A549 treated with RU486 at 1 μM for 4 hours (cell line): ENCODE data around the gene KRTAP17-1. TPM values are rescaled to one million over a fixed set of nuclear protein-coding genes. Genes with fewer than 3 reads are reported as not detected.

Experiments used
- total RNA-seq: library from RNA; stranded (reverse); fragments of 200-300 nt; extraction: Qiagen RNA extraction; gene quantifications from 5 replicates; pipeline ENCODE4 v1.2.3, GENCODE V29; 2022; ENCODE audit warnings: low read depth

KRTAP17-1 gene
- total RNA-seq, result not detected in 5 replicates

GRCh38 chr17:41315204-41315794 is at the start of gene KRTAP17-1:
Gene KRTAP17-1, minus strand, starts transcription at chr17:41315710. Its CDS starts 60 bp downstream, at chr17:41315650.

GRCh38 chr17:41350381-41350878 is 34.9 kb upstream of the KRTAP17-1 start, which contains the start of gene KRT33A:
Gene KRT33A, minus strand, starts transcription at chr17:41350828. Its CDS starts 61 bp downstream, at chr17:41350767.

GRCh38 chr17:41308918-41309359 is 6.6 kb downstream of the KRTAP17-1 start, which contains the start of gene KRTAP16-1:
Gene KRTAP16-1, minus strand, starts transcription at chr17:41309309. Its CDS starts 56 bp downstream, at chr17:41309253.

GRCh38 chr17:41301916-41302901 is 13.3 kb downstream of the KRTAP17-1 start, which contains the start of gene KRTAP29-1:
Gene KRTAP29-1, minus strand, starts transcription at chr17:41302851. Its CDS starts 0 bp downstream, at chr17:41302851.

GRCh38 chr17:41275648-41276190 is 39.8 kb downstream of the KRTAP17-1 start, which contains the start of gene KRTAP9-7:
Gene KRTAP9-7, plus strand, starts transcription at chr17:41275698. Its CDS starts 0 bp downstream, at chr17:41275698.

GRCh38 chr17:41265078-41265477 is 50.4 kb downstream of the KRTAP17-1 start, which contains the start of gene KRTAP9-6:
Gene KRTAP9-6, plus strand, starts transcription at chr17:41265378. Its CDS starts 0 bp downstream, at chr17:41265378.

Other genes with a start within 250 kb of the KRTAP17-1 start
- not detected in 5 replicates for gene KRTAP2-4, start 249.8 kb downstream of the KRTAP17-1 start, total RNA-seq
- not detected in 5 replicates for gene KRTAP4-7, start 231.6 kb downstream of the KRTAP17-1 start, total RNA-seq
- 0.08 TPM in 1 of 5 replicates, not detected in the others for gene KRTAP4-8, start 217.6 kb downstream of the KRTAP17-1 start, total RNA-seq
- not detected in 5 replicates for gene KRTAP4-16, start 213.5 kb downstream of the KRTAP17-1 start, total RNA-seq
- gene KRTAP4-9, start 210.3 kb downstream of the KRTAP17-1 start, total RNA-seq, result not detected in 5 replicates
- not detected in 5 replicates for gene KRTAP4-11, start 197.3 kb downstream of the KRTAP17-1 start, total RNA-seq
- not detected in 5 replicates for gene KRTAP4-12, start 191.5 kb downstream of the KRTAP17-1 start, total RNA-seq
- not detected in 5 replicates for gene KRTAP4-6, start 175.2 kb downstream of the KRTAP17-1 start, total RNA-seq
- not detected in 5 replicates for gene KRTAP4-5, start 165.9 kb downstream of the KRTAP17-1 start, total RNA-seq
- not detected in 5 replicates for gene KRTAP4-4, start 155.0 kb downstream of the KRTAP17-1 start, total RNA-seq
- gene KRTAP4-3, start 147.5 kb downstream of the KRTAP17-1 start, total RNA-seq, result not detected in 5 replicates
- gene KRTAP4-2, start 137.5 kb downstream of the KRTAP17-1 start, total RNA-seq, result not detected in 5 replicates
- gene KRTAP4-1, start 130.8 kb downstream of the KRTAP17-1 start, total RNA-seq, result 0.17 to 0.25 TPM (median 0.24 TPM) in 4 of 5 replicates, not detected in the other
- not detected in 5 replicates for gene KRTAP9-1, start 125.8 kb downstream of the KRTAP17-1 start, total RNA-seq
- gene KRTAP9-2, start 89.1 kb downstream of the KRTAP17-1 start, total RNA-seq, result not detected in 5 replicates
- gene KRTAP9-3, start 83.3 kb downstream of the KRTAP17-1 start, total RNA-seq, result not detected in 5 replicates
- gene KRTAP9-8, start 77.7 kb downstream of the KRTAP17-1 start, total RNA-seq, result not detected in 5 replicates
- not detected in 5 replicates for gene KRTAP9-4, start 66.0 kb downstream of the KRTAP17-1 start, total RNA-seq
- gene KRTAP9-9, start 60.3 kb downstream of the KRTAP17-1 start, total RNA-seq, result not detected in 5 replicates
- gene KRTAP9-6, start 50.3 kb downstream of the KRTAP17-1 start, total RNA-seq, result not detected in 5 replicates
- gene KRTAP9-7, start 40.0 kb downstream of the KRTAP17-1 start, total RNA-seq, result not detected in 5 replicates
- not detected in 5 replicates for gene KRTAP29-1, start 12.9 kb downstream of the KRTAP17-1 start, total RNA-seq
- not detected in 5 replicates for gene KRTAP16-1, start 6.4 kb downstream of the KRTAP17-1 start, total RNA-seq
- not detected in 5 replicates for gene KRT33A, start 35.1 kb upstream of the KRTAP17-1 start, total RNA-seq
- 0.06 to 0.16 TPM (median 0.15 TPM) in 3 of 5 replicates, not detected in the others for gene KRT33B, start 54.1 kb upstream of the KRTAP17-1 start, total RNA-seq
- gene KRT34, start 66.6 kb upstream of the KRTAP17-1 start, total RNA-seq, result 0.25 to 0.43 TPM (median 0.30 TPM) in 5 replicates
- gene KRT31, start 81.9 kb upstream of the KRTAP17-1 start, total RNA-seq, result not detected in 5 replicates
- gene KRT37, start 108.9 kb upstream of the KRTAP17-1 start, total RNA-seq, result not detected in 5 replicates
- gene KRT38, start 125.3 kb upstream of the KRTAP17-1 start, total RNA-seq, result not detected in 5 replicates
- not detected in 5 replicates for gene KRT32, start 151.7 kb upstream of the KRTAP17-1 start, total RNA-seq
- gene KRT35, start 165.4 kb upstream of the KRTAP17-1 start, total RNA-seq, result not detected in 5 replicates
- not detected in 5 replicates for gene KRT36, start 174.2 kb upstream of the KRTAP17-1 start, total RNA-seq
- 0.18 to 0.48 TPM (median 0.23 TPM) in 5 replicates for gene KRT13, start 189.9 kb upstream of the KRTAP17-1 start, total RNA-seq
- 3.3 to 5.3 TPM (median 4.1 TPM) in 5 replicates for gene KRT15, start 203.2 kb upstream of the KRTAP17-1 start, total RNA-seq
- 41.7 to 61.8 TPM (median 53.4 TPM) in 5 replicates for gene KRT19, start 212.6 kb upstream of the KRTAP17-1 start, total RNA-seq